MM.1S (cell line): ENCODE data around the gene DLGAP1.

Source experiments
- DNase-seq: peaks from one replicate; pipeline ENCODE4 v3.0.0-alpha.2; 2015
- H2AFZ ChIP-seq: fragments of 300-600 bp; sonication (generic); 2 replicates; pipeline ENCODE4 v1.6.0; 2016; ENCODE audit warnings: antibody characterized with exemption, low read length
- H3F3A ChIP-seq: fragments of 300-600 bp; sonication (generic); 2 replicates; pipeline ENCODE4 v1.6.1; 2016; ENCODE audit warnings: mild to moderate bottlenecking, antibody characterized with exemption, low read length, moderate library complexity, mixed read lengths; ENCODE audit not compliant: insufficient read depth
- H3K27ac ChIP-seq: fragments of 300-600 bp; sonication (generic); 2 replicates; pipeline ENCODE4 v1.5.1; 2016; ENCODE audit warnings: mild to moderate bottlenecking, low read length
- H3K27me3 ChIP-seq: fragments of 300-600 bp; sonication (generic); replicated peaks from 2 replicates; pipeline ENCODE4 v1.6.0; 2016; ENCODE audit warnings: low read length; ENCODE audit not compliant: insufficient read depth
- H3K36me3 ChIP-seq: fragments of 300-600 bp; sonication (generic); replicated peaks from 2 replicates; pipeline ENCODE4 v1.6.1; 2016; ENCODE audit warnings: mild to moderate bottlenecking, low read length, mixed read lengths; ENCODE audit not compliant: insufficient read depth
- H3K4me1 ChIP-seq: fragments of 300-600 bp; sonication (generic); 2 replicates; pipeline ENCODE4 v1.6.1; 2016; ENCODE audit warnings: low read length, mixed read lengths
- H3K4me2 ChIP-seq: fragments of 300-600 bp; sonication (generic); 2 replicates; pipeline ENCODE4 v1.6.0; 2016; ENCODE audit warnings: low read depth, low read length
- H3K4me3 ChIP-seq: fragments of 300-600 bp; sonication (generic); 2 replicates; pipeline ENCODE4 v1.5.1; 2016; ENCODE audit warnings: low read length, mixed read lengths
- H3K79me2 ChIP-seq: fragments of 300-600 bp; sonication (generic); 2 replicates; pipeline ENCODE4 v1.6.1; 2016; ENCODE audit warnings: mixed run types, low read length, mixed read lengths
- H3K9ac ChIP-seq: fragments of 300-600 bp; sonication (generic); 2 replicates; pipeline ENCODE4 v1.6.1; 2016; ENCODE audit warnings: low read length, mixed read lengths
- H3K9me2 ChIP-seq: fragments of 300-600 bp; sonication (generic); replicated peaks from 2 replicates; pipeline ENCODE4 v1.6.1; 2016; ENCODE audit warnings: mild to moderate bottlenecking, low read length, mixed read lengths; ENCODE audit not compliant: insufficient read depth
- H3K9me3 ChIP-seq: fragments of 300-600 bp; sonication (generic); replicated peaks from 2 replicates; pipeline ENCODE4 v1.6.1; 2016; ENCODE audit warnings: mild to moderate bottlenecking, low read length, mixed read lengths; ENCODE audit not compliant: insufficient read depth
- H4K20me1 ChIP-seq: fragments of 300-600 bp; sonication (generic); 2 replicates; pipeline ENCODE4 v1.6.1; 2016; ENCODE audit warnings: mild to moderate bottlenecking, low read length, moderate library complexity, mixed read lengths; ENCODE audit not compliant: insufficient read depth
- EZH2 ChIP-seq: fragments of 300-600 bp; sonication (generic); optimal IDR thresholded peaks from 2 replicates; pipeline ENCODE3; 2017; ENCODE audit warnings: low read depth, mild to moderate bottlenecking, antibody characterized with exemption, low read length, mixed read lengths
- EZH2phosphoT487 ChIP-seq: fragments of 300-600 bp; sonication (generic); IDR thresholded peaks from 2 replicates; pipeline ENCODE4 v1.6.1; 2018; ENCODE audit warnings: antibody characterized with exemption, low read length
- TF ChIP-seq, protein P1 (sequence below): fragments of 300-600 bp; sonication (generic); IDR thresholded peaks from 2 replicates; pipeline ENCODE4 v1.5.1; 2016; ENCODE audit warnings: antibody characterized with exemption, low read length, mixed read lengths

The DLGAP1 gene

GRCh38 chr18:3495691-3496430 is 959.2 kb downstream of the DLGAP1 start:
- Histone ChIP-seq H3K4me1 (no peaks in the 10 kb centered on the region), H3K4me3 (no peak overlapping the region), H3K9me3 (no peaks in the 10 kb centered on the region), H3K36me3 (no peaks in the 10 kb centered on the region), H3K79me2 (no peaks in the 10 kb centered on the region), H3F3A (no peaks in the 10 kb centered on the region), H4K20me1 (no peaks in the 10 kb centered on the region), H2AFZ (no peak overlapping the region), H3K4me2 (no peak overlapping the region), H3K27ac (no peak overlapping the region), H3K27me3 (no peaks in the 10 kb centered on the region), H3K9ac (no peak overlapping the region), H3K9me2 (no peaks in the 10 kb centered on the region)
- TF ChIP-seq EZH2phosphoT487 (no peak), EZH2 (no peak)
- TF ChIP-seq, protein P1, sequence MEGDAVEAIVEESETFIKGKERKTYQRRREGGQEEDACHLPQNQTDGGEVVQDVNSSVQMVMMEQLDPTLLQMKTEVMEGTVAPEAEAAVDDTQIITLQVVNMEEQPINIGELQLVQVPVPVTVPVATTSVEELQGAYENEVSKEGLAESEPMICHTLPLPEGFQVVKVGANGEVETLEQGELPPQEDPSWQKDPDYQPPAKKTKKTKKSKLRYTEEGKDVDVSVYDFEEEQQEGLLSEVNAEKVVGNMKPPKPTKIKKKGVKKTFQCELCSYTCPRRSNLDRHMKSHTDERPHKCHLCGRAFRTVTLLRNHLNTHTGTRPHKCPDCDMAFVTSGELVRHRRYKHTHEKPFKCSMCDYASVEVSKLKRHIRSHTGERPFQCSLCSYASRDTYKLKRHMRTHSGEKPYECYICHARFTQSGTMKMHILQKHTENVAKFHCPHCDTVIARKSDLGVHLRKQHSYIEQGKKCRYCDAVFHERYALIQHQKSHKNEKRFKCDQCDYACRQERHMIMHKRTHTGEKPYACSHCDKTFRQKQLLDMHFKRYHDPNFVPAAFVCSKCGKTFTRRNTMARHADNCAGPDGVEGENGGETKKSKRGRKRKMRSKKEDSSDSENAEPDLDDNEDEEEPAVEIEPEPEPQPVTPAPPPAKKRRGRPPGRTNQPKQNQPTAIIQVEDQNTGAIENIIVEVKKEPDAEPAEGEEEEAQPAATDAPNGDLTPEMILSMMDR, result no peak
- no peak for DNase-seq

GRCh38 chr18:3494569-3494968 is 960.5 kb downstream of the DLGAP1 start:
- Histone ChIP-seq H3K9me3 (no peaks in the 10 kb centered on the region), H3K36me3 (no peaks in the 10 kb centered on the region), H3K4me3 (no peak overlapping the region), H3K4me2 (no peak overlapping the region), H3K27ac (no peak overlapping the region), H3F3A (no peaks in the 10 kb centered on the region), H3K27me3 (no peaks in the 10 kb centered on the region), H4K20me1 (no peaks in the 10 kb centered on the region), H3K4me1 (no peaks in the 10 kb centered on the region), H3K9ac (no peak overlapping the region), H3K9me2 (no peaks in the 10 kb centered on the region), H3K79me2 (no peaks in the 10 kb centered on the region), H2AFZ (no peak overlapping the region)
- TF ChIP-seq EZH2phosphoT487 (no peak), EZH2 (no peak)
- TF ChIP-seq, protein P1, result no peak
- DNase-seq, result no peak

GRCh38 chr18:3494245-3494526 is 960.9 kb downstream of the DLGAP1 start:
- Histone ChIP-seq H3K27ac (no peak overlapping the region), H4K20me1 (no peaks in the 10 kb centered on the region), H3K27me3 (no peaks in the 10 kb centered on the region), H3K9ac (no peak overlapping the region), H2AFZ (no peak overlapping the region), H3K9me3 (no peaks in the 10 kb centered on the region), H3K4me3 (no peak overlapping the region), H3K36me3 (no peaks in the 10 kb centered on the region), H3K9me2 (no peaks in the 10 kb centered on the region), H3K79me2 (no peaks in the 10 kb centered on the region), H3K4me1 (no peaks in the 10 kb centered on the region), H3F3A (no peaks in the 10 kb centered on the region), H3K4me2 (no peak overlapping the region)
- no peak for DNase-seq
- TF ChIP-seq EZH2 (no peak), EZH2phosphoT487 (no peak)
- TF ChIP-seq, protein P1, result no peak
